ENCODE results near the gene PLD5.

Gene PLD5

GRCh38 chr1:242524571-242525359, at the start of gene PLD5:
PLD5 (minus strand) TSS chr1:242524697.
- DNase-seq (ENCODE audit: extremely low spot score, insufficient read length, low read depth), result no peak
- FAIRE-seq, result no peak

- no peak for FAIRE-seq
- DNase-seq (ENCODE audit: extremely low spot score, insufficient read length, low read depth), result no peak
These were observed 45.4 kb upstream of the PLD5 start for GRCh38 chr1:242569867-242570266.

- no peak for DNase-seq (ENCODE audit: extremely low spot score, insufficient read length, low read depth)
- no peak for FAIRE-seq
These were observed 44.2 kb upstream of the PLD5 start for GRCh38 chr1:242568666-242569065.

GRCh38 chr1:242567596-242567995, 43.1 kb upstream of the PLD5 start:
- DNase-seq (ENCODE audit: extremely low spot score, insufficient read length, low read depth), result no peak
- FAIRE-seq, result no peak

GRCh38 chr1:242556759-242557158, 32.3 kb upstream of the PLD5 start:
- DNase-seq (ENCODE audit: extremely low spot score, insufficient read length, low read depth), result no peak
- FAIRE-seq, result no peak

GRCh38 chr1:242556276-242556675, 31.8 kb upstream of the PLD5 start:
- DNase-seq (ENCODE audit: extremely low spot score, insufficient read length, low read depth) (no peak), FAIRE-seq (no peak)

- no peak for FAIRE-seq
These were observed 30.1 kb upstream of the PLD5 start for GRCh38 chr1:242554577-242554976.

GRCh38 chr1:242546849-242547729, 22.6 kb upstream of the PLD5 start:
- no peak for FAIRE-seq
- DNase-seq (ENCODE audit: extremely low spot score, insufficient read length, low read depth), result no peak

More at GRCh38 chr1:242554577-242554976, 30.1 kb upstream of the PLD5 start:
- no peak for DNase-seq (ENCODE audit: extremely low spot score, insufficient read length, low read depth)

GRCh38 chr1:242546441-242546840, 21.9 kb upstream of the PLD5 start:
- FAIRE-seq, result no peak
- no peak for DNase-seq (ENCODE audit: extremely low spot score, insufficient read length, low read depth)

GRCh38 chr1:242544071-242544470, 19.6 kb upstream of the PLD5 start:
- DNase-seq (ENCODE audit: extremely low spot score, insufficient read length, low read depth) (no peak), FAIRE-seq (no peak)

- DNase-seq (ENCODE audit: extremely low spot score, insufficient read length, low read depth) (no peak), FAIRE-seq (no peak)
These were observed 17.8 kb upstream of the PLD5 start for GRCh38 chr1:242542271-242542670.

GRCh38 chr1:242535986-242536385, 11.5 kb upstream of the PLD5 start:
- DNase-seq (ENCODE audit: extremely low spot score, insufficient read length, low read depth), result no peak
- no peak for FAIRE-seq

- FAIRE-seq, result no peak
- no peak for DNase-seq (ENCODE audit: extremely low spot score, insufficient read length, low read depth)
These were observed 10.3 kb upstream of the PLD5 start for GRCh38 chr1:242534753-242535152.

- FAIRE-seq (no peak), DNase-seq (ENCODE audit: extremely low spot score, insufficient read length, low read depth) (no peak)
These were observed 6.3 kb upstream of the PLD5 start for GRCh38 chr1:242530761-242531160.

- FAIRE-seq (no peak), DNase-seq (ENCODE audit: extremely low spot score, insufficient read length, low read depth) (no peak)
These were observed 1.3 kb upstream of the PLD5 start for GRCh38 chr1:242525769-242526168.

GRCh38 chr1:242525360-242525722, 844 bp upstream of the PLD5 start:
- FAIRE-seq, result no peak

GRCh38 chr1:242523719-242524570, 552 bp downstream of the PLD5 start:
- no peak for DNase-seq (ENCODE audit: extremely low spot score, insufficient read length, low read depth)

More at GRCh38 chr1:242525360-242525722, 844 bp upstream of the PLD5 start:
- DNase-seq (ENCODE audit: extremely low spot score, insufficient read length, low read depth), result no peak

GRCh38 chr1:242522996-242523718, 1.3 kb downstream of the PLD5 start:
- FAIRE-seq (no peak), DNase-seq (ENCODE audit: extremely low spot score, insufficient read length, low read depth) (no peak)

More at GRCh38 chr1:242523719-242524570, 552 bp downstream of the PLD5 start:
- no peak for FAIRE-seq

- no peak for FAIRE-seq
- no peak for DNase-seq (ENCODE audit: extremely low spot score, insufficient read length, low read depth)
These were observed 2.1 kb downstream of the PLD5 start for GRCh38 chr1:242522304-242522945.

Measured in GM18507 (cell line).